Ecto neural progenitor cell (in vitro differentiated cells): ENCODE measurements around the gene XRN1.

Experiments used
- DNase-seq: peaks from one replicate; pipeline ENCODE4 v3.0.0-alpha.2; 2018; ENCODE audit warnings: low spot score

XRN1 gene

DNA sequence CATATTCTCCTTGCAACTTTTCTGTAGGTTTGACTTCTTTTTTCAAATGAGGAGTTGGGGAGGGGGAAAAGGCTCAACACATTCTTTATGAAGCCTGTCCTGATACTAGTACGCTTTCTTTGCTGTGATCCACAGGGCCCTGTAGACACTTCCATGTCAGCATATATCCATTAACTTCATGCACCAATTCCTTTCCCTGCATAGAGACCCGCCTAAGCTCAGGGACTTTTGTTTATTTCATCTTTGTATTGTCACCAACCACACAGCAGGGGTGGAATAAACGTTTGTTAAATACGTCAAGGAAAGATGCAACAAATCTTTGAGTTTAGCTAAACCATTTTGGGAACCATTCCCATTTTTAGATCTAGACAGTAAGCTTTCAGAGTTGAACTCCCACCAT is 179.4 kb downstream of the XRN1 start:
- no peak for DNase-seq

DNA sequence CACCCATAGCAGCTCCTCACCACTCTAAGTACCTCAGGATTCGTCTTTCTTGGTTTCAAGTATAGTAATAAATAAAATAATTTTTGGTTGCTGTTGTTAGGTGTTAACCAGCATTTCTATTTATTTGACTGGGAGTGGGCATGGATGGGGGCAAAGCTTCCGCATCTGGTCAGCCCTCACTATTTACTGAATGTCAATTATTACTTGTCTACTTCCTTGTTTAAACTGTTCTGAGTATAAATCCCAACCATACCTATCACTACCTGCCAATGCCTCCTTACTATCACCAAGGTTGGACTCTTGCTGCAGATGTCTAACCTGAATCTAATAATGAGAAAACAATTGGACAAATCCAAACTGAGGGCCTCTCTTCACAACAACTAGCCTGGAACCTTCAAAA is 180.6 kb downstream of the XRN1 start:
- no peak for DNase-seq

DNA sequence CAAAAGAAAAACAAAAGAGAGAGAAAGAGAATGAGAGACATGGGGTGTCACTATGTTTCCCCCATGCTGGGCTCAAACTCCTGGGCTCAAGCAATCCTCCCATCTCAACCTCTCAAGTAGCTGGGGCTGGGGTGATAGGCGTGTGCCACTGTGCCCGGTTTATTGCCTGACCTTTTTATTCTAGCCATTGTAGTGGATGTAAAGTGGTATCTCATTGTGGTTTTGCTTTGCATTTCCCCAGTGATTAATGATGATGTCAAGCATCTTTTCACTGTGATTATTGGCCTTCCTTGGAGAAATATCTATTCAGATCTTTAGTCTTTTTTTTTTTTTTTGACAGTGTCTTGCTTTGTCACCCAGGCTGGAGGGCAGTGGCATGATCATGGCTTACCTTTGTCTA is 184.7 kb downstream of the XRN1 start:
- DNase-seq, result no peak

DNA sequence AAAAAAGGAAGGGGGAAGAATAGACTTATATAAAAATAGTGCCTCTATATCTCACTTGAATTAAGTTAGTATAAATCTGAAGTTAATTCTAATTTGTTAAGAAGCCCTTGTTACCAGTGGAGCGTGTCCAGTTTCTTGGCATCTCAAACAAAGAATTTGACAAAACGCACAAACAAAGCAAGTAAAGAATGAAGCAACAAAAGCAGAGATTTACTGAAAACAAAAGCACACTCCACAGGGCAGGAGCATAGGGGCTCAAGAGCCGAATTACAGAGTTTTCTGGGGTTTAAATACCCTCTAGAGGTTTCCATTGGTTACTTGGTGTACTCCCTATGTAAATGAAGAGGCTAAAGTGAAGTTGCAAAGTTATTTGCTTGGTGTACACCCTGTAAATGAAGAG is 188.5 kb downstream of the XRN1 start:
- DNase-seq, result no peak

DNA sequence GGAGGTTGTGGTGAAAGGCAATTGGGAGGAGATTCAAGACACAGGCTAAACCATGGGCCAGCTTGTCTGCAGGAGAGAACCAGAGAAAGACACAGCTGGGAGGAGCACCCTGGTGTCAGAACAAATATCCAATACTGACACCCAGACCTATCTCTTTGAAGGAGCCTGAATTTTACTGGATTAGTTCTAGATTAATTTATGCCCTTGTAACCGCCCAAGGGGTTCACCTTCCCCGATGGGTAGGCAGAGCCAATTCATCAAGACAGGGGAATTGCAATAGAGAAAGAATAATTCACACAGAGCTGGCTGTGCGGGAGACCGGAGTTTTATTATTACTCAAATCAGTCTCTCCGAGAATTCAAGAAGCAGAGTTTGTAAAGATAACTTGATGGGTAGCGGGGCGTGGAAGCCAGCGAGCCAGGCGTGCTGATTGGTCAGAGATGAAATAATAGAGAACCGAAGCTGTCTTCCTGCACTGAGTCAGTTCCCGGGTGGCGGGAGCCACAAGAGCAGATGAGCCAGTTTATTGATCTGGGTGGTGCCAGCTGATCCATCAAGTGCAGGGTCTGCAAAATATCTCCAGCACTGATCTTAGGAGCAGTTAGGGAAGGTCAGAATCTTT is 191.0 kb downstream of the XRN1 start:
- DNase-seq, result no peak
